ENCODE measurements around the gene CCSER1.

- TF ChIP-seq CTCF (IDR thresholded peaks at IDR 0.05) (no peak), POLR2A (IDR thresholded peaks at IDR 0.05) (no peak)
Measured at GRCh38 chr4:91366554-91366953, 1239.4 kb downstream of the CCSER1 start.
